HG03520 (cell line): Measurements from ENCODE around the gene CAMTA1.

Experiments used
- ATAC-seq: cut with Tn5 transposase; IDR thresholded peaks from one replicate; pipeline ENCODE4 v1.9.1; 2021; ENCODE audit warnings: mild to moderate bottlenecking, moderate library complexity; ENCODE audit not compliant: unreplicated experiment

The CAMTA1 gene

GRCh38 chr1:7572654-7573152 is 787.4 kb downstream of the CAMTA1 start:
- ATAC-seq, result no peak

GRCh38 chr1:7573481-7573880 is 788.2 kb downstream of the CAMTA1 start:
- ATAC-seq, result no peak

- no peak for ATAC-seq
These were observed 789.1 kb downstream of the CAMTA1 start for GRCh38 chr1:7574121-7575040.

- no peak for ATAC-seq
These were observed 789.8 kb downstream of the CAMTA1 start for GRCh38 chr1:7575041-7575400.

GRCh38 chr1:7576946-7577657 is 791.8 kb downstream of the CAMTA1 start:
- no peak for ATAC-seq

GRCh38 chr1:7578206-7578605 is 793.0 kb downstream of the CAMTA1 start:
- ATAC-seq, result no peak

GRCh38 chr1:7579016-7579415 is 793.8 kb downstream of the CAMTA1 start:
- no peak for ATAC-seq

- no peak for ATAC-seq
These were observed 794.9 kb downstream of the CAMTA1 start for GRCh38 chr1:7579831-7580804.

- no peak for ATAC-seq
These were observed 795.9 kb downstream of the CAMTA1 start for GRCh38 chr1:7580923-7581753.

- ATAC-seq, result no peak
These were observed 796.7 kb downstream of the CAMTA1 start for GRCh38 chr1:7581754-7582459.

- ATAC-seq, result no peak
These were observed 797.3 kb downstream of the CAMTA1 start for GRCh38 chr1:7582460-7582972.

- no peak for ATAC-seq
These were observed 798.2 kb downstream of the CAMTA1 start for GRCh38 chr1:7583291-7584096.

- no peak for ATAC-seq
These were observed 798.9 kb downstream of the CAMTA1 start for GRCh38 chr1:7584157-7584556.

GRCh38 chr1:7584643-7585042 is 799.4 kb downstream of the CAMTA1 start:
- ATAC-seq, result no peak

GRCh38 chr1:7585216-7585907 is 800.1 kb downstream of the CAMTA1 start:
- no peak for ATAC-seq

- no peak for ATAC-seq
These were observed 801.0 kb downstream of the CAMTA1 start for GRCh38 chr1:7586031-7586941.
